ENCODE measurements around the gene GJB3.

GRCh38 chr1:34739613-34740012 lies 41.4 kb upstream of the GJB3 start:
- TF ChIP-seq CTCF (IDR thresholded peaks at IDR 0.05) = no peak
- no peak for TF ChIP-seq EZH2 (IDR thresholded peaks at IDR 0.05; ENCODE audit: borderline replicate concordance, insufficient read depth, low read depth, low read length, poor library complexity, severe bottlenecking)
